Measurements from ENCODE around the gene GNAL.

GNAL gene

GRCh38 chr18:11859282-11859830 is 170.3 kb downstream of the GNAL start:
- in situ Hi-C loops (cut with HindIII; ENCODE audit: low pct_unique_long_range_greater_than_20kb, low sequenced_read_pairs), result no loop called here
- no peak for TF ChIP-seq JUND (IDR thresholded peaks at IDR 0.05; ENCODE audit: low read depth)
- no peak for DNase-seq (ENCODE audit: low read depth in 1 of 2, low spot score in 1 of 2)

DNA sequence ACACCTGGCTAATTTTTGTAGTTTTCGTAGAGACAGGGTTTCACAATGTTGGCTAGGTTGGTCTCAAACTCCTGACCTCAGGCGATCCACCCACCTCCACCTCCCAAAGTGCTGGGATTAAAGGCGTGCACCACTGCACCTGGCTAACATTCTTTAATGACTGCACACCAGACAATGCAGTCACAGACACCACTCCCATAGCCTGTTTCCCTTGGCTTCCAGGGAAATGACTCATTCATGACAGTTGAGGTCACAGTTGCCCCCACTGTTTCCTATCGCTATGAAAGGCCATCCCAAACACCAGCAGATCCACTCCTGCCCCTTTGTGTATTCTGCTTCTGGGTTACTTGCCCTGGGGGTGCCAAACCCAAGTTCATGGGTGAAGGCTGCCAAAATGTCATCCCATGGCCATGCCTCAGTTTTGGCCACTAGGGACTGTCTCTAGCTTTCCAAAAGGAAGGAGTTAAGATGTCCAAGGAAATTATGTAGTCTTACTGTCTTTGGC is 170.9 kb downstream of the GNAL start:
- no peak for TF ChIP-seq JUND (IDR thresholded peaks at IDR 0.05; ENCODE audit: low read depth)
- DNase-seq (ENCODE audit: low read depth in 1 of 2, low spot score in 1 of 2), result no peak
- in situ Hi-C loops (cut with HindIII; ENCODE audit: low pct_unique_long_range_greater_than_20kb, low sequenced_read_pairs), result no loop called here

DNA sequence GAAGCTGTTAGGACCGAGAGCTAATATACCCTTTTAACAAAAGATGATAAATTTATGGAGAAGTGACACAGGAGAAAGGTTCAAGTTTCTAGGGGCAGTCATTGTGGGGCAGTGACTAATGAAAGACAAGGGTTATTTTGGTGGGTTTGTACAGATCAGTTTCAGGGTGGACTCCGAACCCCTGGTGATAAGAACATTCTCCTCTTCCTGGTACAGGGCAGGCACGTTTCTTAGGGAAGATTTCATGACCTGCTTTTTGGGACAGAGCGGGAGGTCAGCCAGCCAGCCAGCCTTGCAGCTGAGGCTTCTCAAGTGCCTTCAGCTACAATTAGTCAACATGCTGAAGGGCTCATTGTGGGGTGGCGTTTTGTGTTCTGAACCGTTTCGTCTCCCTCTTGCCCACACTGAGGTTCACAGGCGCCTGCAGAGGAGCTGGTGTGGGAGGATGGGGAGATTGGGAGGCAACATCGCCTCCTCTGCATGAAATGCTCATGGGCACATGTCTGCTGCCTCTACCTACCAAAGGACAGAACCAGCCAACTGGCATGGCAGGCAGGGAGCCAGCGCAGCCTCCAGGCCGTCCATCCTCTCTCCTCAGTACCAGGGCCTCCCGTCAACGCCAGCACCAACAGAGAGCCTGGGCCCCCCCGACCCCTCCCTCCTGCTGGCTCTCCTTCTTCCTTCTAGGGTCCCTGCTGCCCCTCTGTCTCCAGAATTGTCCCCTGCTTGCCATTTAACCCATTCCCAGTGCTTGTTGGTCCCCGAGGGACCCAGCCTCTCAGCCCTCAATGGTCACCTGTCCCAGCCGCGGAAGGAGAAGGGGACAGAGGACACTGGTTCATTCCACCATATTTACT is 171.8 kb downstream of the GNAL start:
- no peak for TF ChIP-seq JUND (IDR thresholded peaks at IDR 0.05; ENCODE audit: low read depth)
- DNase-seq (ENCODE audit: low read depth in 1 of 2, low spot score in 1 of 2), result no peak
- in situ Hi-C loops (cut with HindIII; ENCODE audit: low pct_unique_long_range_greater_than_20kb, low sequenced_read_pairs), result no loop called here

GRCh38 chr18:11861583-11862288 is 172.7 kb downstream of the GNAL start:
- no peak for DNase-seq (ENCODE audit: low read depth in 1 of 2, low spot score in 1 of 2)
- in situ Hi-C loops (cut with HindIII; ENCODE audit: low pct_unique_long_range_greater_than_20kb, low sequenced_read_pairs), result no loop called here
- TF ChIP-seq JUND (IDR thresholded peaks at IDR 0.05; ENCODE audit: low read depth), result no peak

DNA sequence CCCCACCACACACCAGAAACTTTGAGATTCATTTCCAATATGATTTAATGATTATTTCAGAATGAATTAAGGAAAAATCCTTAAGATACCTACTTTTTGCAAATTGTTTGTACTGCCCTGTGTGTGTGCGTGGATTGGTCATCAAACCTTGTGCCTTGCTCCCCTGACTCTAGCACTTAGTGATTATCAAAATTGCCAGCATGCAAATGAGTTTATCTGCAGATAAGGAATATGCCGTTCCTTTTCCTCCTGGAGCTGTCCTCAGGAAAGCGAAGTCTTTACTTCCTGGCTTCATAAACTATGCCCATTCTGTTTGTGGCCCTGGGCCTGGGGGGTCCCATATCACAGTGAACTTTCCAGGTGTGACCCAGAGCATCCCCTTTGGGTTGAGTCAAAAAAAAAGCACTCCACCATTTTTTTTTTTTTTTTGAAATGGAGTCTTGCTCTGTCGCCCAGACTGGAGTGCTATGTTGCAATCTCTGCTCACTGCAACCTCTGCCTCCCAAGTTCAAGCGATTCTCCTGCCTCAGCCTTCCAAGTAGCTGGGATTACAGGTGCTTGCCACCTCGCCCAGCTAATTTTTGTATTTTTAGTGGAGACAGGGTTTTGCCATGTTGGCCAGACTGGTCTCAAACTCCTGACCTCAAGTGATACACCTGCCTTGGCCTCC is 173.5 kb downstream of the GNAL start:
- no peak for DNase-seq (ENCODE audit: low read depth in 1 of 2, low spot score in 1 of 2)
- in situ Hi-C loops (cut with HindIII; ENCODE audit: low pct_unique_long_range_greater_than_20kb, low sequenced_read_pairs), result no loop called here
- no peak for TF ChIP-seq JUND (IDR thresholded peaks at IDR 0.05; ENCODE audit: low read depth)

- TF ChIP-seq JUND (IDR thresholded peaks at IDR 0.05; ENCODE audit: low read depth), result no peak
- in situ Hi-C loops (cut with HindIII; ENCODE audit: low pct_unique_long_range_greater_than_20kb, low sequenced_read_pairs), result no loop called here
- no peak for DNase-seq (ENCODE audit: low read depth in 1 of 2, low spot score in 1 of 2)
Measured at GRCh38 chr18:11864471-11864870, 175.4 kb downstream of the GNAL start.

- TF ChIP-seq JUND (IDR thresholded peaks at IDR 0.05; ENCODE audit: low read depth), result no peak
- in situ Hi-C loops (cut with HindIII; ENCODE audit: low pct_unique_long_range_greater_than_20kb, low sequenced_read_pairs), result no loop called here
- no peak for DNase-seq (ENCODE audit: low read depth in 1 of 2, low spot score in 1 of 2)
Measured at GRCh38 chr18:11865071-11865470, 176.0 kb downstream of the GNAL start.

DNA sequence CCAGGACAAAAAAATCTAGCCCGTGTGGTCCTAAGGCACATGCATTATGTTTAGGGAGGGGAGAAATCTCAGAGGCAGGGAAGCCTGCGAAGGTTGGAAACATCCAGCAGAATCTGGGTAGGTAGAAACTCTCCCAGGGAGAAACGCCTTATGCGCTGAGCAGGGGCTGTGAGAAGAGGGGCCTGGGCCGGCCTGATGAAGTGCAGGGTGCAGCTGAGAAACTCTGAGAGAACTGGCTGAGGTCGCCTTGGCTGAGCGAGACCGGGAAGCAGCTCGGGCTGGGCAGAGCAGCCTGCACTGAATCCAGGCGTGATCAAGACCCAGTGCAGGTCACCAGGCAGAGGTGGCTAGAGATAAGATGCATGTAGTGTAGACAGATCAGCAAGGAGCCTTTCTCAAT is 177.3 kb downstream of the GNAL start:
- no peak for DNase-seq (ENCODE audit: low read depth in 1 of 2, low spot score in 1 of 2)
- no peak for TF ChIP-seq JUND (IDR thresholded peaks at IDR 0.05; ENCODE audit: low read depth)
- in situ Hi-C loops (cut with HindIII; ENCODE audit: low pct_unique_long_range_greater_than_20kb, low sequenced_read_pairs), result no loop called here

- TF ChIP-seq JUND (IDR thresholded peaks at IDR 0.05; ENCODE audit: low read depth), result no peak
- DNase-seq (ENCODE audit: low read depth in 1 of 2, low spot score in 1 of 2), result no peak
- in situ Hi-C loops (cut with HindIII; ENCODE audit: low pct_unique_long_range_greater_than_20kb, low sequenced_read_pairs), result no loop called here
Measured at GRCh38 chr18:11866764-11867163, 177.7 kb downstream of the GNAL start.

DNA sequence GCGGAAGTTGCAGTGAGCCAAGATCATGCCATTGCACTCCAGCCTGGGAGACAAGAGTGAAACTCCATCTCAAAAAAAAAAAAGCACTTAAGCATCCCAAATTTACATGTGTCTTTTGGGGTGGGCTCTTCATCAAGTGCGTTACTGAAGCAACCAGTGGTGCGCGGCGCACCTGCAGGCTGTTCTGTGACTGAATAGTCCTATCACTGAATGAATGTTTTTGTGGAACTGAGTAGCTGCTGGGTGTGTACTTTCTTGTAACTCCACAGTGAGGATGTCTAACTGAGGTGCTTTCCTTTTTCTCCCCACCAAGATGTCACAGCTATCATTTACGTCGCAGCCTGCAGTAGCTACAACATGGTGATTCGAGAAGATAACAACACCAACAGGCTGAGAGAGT is 179.2 kb downstream of the GNAL start:
- no peak for DNase-seq (ENCODE audit: low read depth in 1 of 2, low spot score in 1 of 2)
- no peak for TF ChIP-seq JUND (IDR thresholded peaks at IDR 0.05; ENCODE audit: low read depth)
- in situ Hi-C loops (cut with HindIII; ENCODE audit: low pct_unique_long_range_greater_than_20kb, low sequenced_read_pairs), result no loop called here

DNA sequence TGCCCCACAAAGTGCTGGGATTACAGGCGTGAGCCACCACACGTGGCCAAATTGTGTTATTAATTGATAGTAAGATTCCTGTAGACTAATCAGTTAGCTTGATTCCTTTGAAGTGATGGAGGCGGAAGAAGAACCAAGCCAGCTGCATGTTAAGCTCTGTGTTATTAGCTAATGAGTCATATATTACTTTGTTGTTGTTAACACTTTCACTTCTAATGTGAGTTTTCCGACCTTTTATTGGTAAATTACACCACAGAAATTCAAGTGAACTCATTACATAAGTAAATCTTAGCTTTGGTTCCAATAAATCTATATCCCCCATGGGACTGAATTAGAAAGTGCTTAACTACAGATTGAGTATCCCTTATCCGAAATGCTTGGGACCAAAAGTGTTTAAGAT is 182.4 kb downstream of the GNAL start:
- in situ Hi-C loops (cut with HindIII; ENCODE audit: low pct_unique_long_range_greater_than_20kb, low sequenced_read_pairs), result no loop called here
- no peak for DNase-seq (ENCODE audit: low read depth in 1 of 2, low spot score in 1 of 2)

DNA sequence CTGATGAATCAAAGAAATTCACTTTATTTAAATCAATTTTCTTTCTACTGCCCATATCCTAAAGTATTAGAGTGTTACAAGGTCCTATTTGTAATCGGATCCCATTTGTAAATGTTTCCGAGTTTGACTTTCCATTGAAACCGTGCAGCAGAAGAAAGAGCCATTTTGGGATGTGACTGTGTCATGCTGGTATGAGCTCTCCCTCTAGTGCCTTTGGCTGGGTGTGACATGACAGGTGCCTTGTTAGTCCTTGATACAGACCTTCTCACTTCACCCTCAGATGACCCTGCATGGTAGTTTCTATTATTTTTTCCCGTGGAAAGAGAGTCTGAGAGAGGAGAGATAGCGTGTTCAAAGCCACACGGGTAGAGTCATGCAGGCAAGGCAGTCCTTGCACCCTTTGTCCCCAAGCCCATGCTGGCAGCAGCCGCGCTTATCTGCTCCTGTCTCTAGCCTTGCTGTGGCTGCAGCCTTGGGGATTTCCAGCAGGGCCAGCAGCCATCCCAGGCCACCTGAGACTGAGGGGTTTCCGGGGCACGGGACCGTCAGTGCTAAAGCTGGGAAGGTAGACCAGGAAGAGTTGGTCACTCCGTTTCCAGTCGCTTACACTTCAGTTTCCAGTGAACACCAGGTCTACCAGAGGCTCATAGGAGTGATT is 183.5 kb downstream of the GNAL start:
- no peak for TF ChIP-seq JUND (IDR thresholded peaks at IDR 0.05; ENCODE audit: low read depth)
- in situ Hi-C loops (cut with HindIII; ENCODE audit: low pct_unique_long_range_greater_than_20kb, low sequenced_read_pairs), result no loop called here
- peak; percentile 69 to 70 for DNase-seq (ENCODE audit: low read depth in 1 of 2, low spot score in 1 of 2)

More for the DNA sequence above, 182.4 kb downstream of the GNAL start:
- TF ChIP-seq JUND (IDR thresholded peaks at IDR 0.05; ENCODE audit: low read depth), result no peak

Data from T47D (cell line).